Calu3 (cell line): ENCODE measurements around the gene CTTNBP2NL. TPM values are rescaled to one million over a fixed set of nuclear protein-coding genes. Genes with fewer than 3 reads are reported as not detected.

ENCODE experiments used
- BruUV-seq: library from RNA; stranded (reverse); fragments of 400-500 nt; replicated peaks from 2 replicates; lab custom pipeline; 2021; lab: Mats Ljungman, UMichigan
- CTCF ChIA-PET: fragments of 300-600 bp; sonication (Branson Sonifier 250); formaldehyde crosslinking; loops from one replicate; lab custom pipeline; 2022; ENCODE audit warnings: antibody characterized with exemption; lab: Charles Lee
- DNase-seq: peaks from one replicate; pipeline ENCODE4 v3.0.0; 2022
- H3K27ac Mint-ChIP-seq: one replicate; pipeline ENCODE4 v1.8.0; 2022; ENCODE audit warnings: mixed read lengths; ENCODE audit not compliant: unreplicated experiment
- H3K27me3 Mint-ChIP-seq: one replicate; pipeline ENCODE4 v1.8.0; 2022; ENCODE audit warnings: mixed read lengths; ENCODE audit not compliant: unreplicated experiment
- H3K36me3 Mint-ChIP-seq: one replicate; pipeline ENCODE4 v1.8.0; 2022; ENCODE audit warnings: mild to moderate bottlenecking, moderate library complexity, mixed read lengths; ENCODE audit not compliant: insufficient read depth, unreplicated experiment
- H3K4me1 Mint-ChIP-seq: one replicate; pipeline ENCODE4 v1.8.0; 2022; ENCODE audit warnings: mild to moderate bottlenecking, low read depth, mixed read lengths; ENCODE audit not compliant: unreplicated experiment
- H3K4me3 Mint-ChIP-seq: one replicate; pipeline ENCODE4 v1.8.0; 2022; ENCODE audit warnings: mild to moderate bottlenecking, low read depth, moderate library complexity, mixed read lengths; ENCODE audit not compliant: unreplicated experiment
- H3K9me3 Mint-ChIP-seq: one replicate; pipeline ENCODE4 v1.8.0; 2022; ENCODE audit warnings: low read depth, mixed read lengths; ENCODE audit not compliant: unreplicated experiment
- CTCF ChIP-seq: fragments of 200-600 bp; IDR thresholded peaks from one replicate; pipeline ENCODE4 v1.8.0; 2022; ENCODE audit warnings: antibody characterized with exemption; ENCODE audit not compliant: unreplicated experiment
- intact Hi-C: fragments of 100-400 bp; cut with micrococcal nuclease; formaldehyde crosslinking; loops from one replicate; pipeline ENCODE4 v1.10.0; 2022; ENCODE audit not compliant: unreplicated experiment
- microRNA-seq: library from miRNA; unstranded; fragments of <30 nt; microRNA quantifications from one replicate; pipeline ENCODE4 v1.2.0, GENCODE V29; 2022
- total RNA-seq: library from RNA; stranded (reverse); gene quantifications from 2 replicates; pipeline ENCODE4 v1.2.3, GENCODE V29; 2022

Gene CTTNBP2NL
- total RNA-seq, 1 experiment from 2014 or later: 48.9 TPM

GRCh38 chr1:112509660-112510178 lies 113.7 kb downstream of the CTTNBP2NL start:
- BruUV-seq: no TSS peak
- Mint-ChIP-seq H3K27me3 (peaks cover 17% of the 10 kb centered on the region), H3K27ac (peak overlapping the region; percentile 16), H3K4me1 (no peaks in the 10 kb centered on the region), H3K4me3 (peak overlapping the region; percentile 69), H3K36me3 (peaks cover 17% of the 10 kb centered on the region), H3K9me3 (no peaks in the 10 kb centered on the region)
- CTCF ChIA-PET: no interaction called here
- intact Hi-C loops: loop anchor here (10.0 kb wide), 1 partner anchor 105 kb away; the partner anchor contains the start of genes CAPZA1 and ST7L
- no peak for TF ChIP-seq CTCF
- no peak for DNase-seq

GRCh38 chr1:112510340-112510739 lies 114.3 kb downstream of the CTTNBP2NL start:
- BruUV-seq: no TSS peak
- Mint-ChIP-seq H3K4me3 (peak overlapping the region; percentile 69), H3K27me3 (peaks cover 16% of the 10 kb centered on the region), H3K9me3 (no peaks in the 10 kb centered on the region), H3K36me3 (peaks cover 17% of the 10 kb centered on the region), H3K4me1 (peaks cover 4% of the 10 kb centered on the region), H3K27ac (peak overlapping the region; percentile 16)
- intact Hi-C loops: no loop called here
- no peak for DNase-seq
- TF ChIP-seq CTCF: no peak
- CTCF ChIA-PET: no interaction called here

Small RNA genes within 50 kb of the gene (microRNA-seq; reads per million reads assigned to microRNA genes)
- not detected for gene MIR4256

Other genes with a start within 250 kb of the CTTNBP2NL start
- 5.8 and 6.7 TPM in 2 replicates for gene WNT2B, start 112.8 kb downstream of the CTTNBP2NL start, total RNA-seq
- 15.9 and 19.0 TPM in 2 replicates for gene ST7L, start 222.9 kb downstream of the CTTNBP2NL start, total RNA-seq
- gene CAPZA1, start 223.6 kb downstream of the CTTNBP2NL start, total RNA-seq: 103 and 117 TPM in 2 replicates